ENCODE results near the gene SMO. TPM values are rescaled to one million over a fixed set of nuclear protein-coding genes. Genes with fewer than 3 reads are reported as not detected.

SMO gene
- total RNA-seq, 1 experiment from 2014 or later, result 12.8 TPM

- ChIA-PET RAD21 (ENCODE audit: low non-redundant PET in 1 of 2, low total read pairs in 2 of 2, uncharacterized antibody in 2 of 2, unreplicated experiment in 2 of 2) (no interaction called here), POLR2A (no interaction called here), CTCF (interaction anchor here (5.0 kb wide), 1 partner anchor 50 kb away, joined by 45 read pairs; no protein-coding TSS in a partner anchor)
- intact Hi-C loops (cut with micrococcal nuclease), result loop anchor here (10.0 kb wide), 1 partner anchor 132 kb away; no protein-coding TSS in a partner anchor
- Histone ChIP-seq H2AFZ (ENCODE audit: low read depth, low read length, poor library complexity, severe bottlenecking) (no peak overlapping the region), H3K9ac (ENCODE audit: low read length) (no peak overlapping the region), H3K9me3 (ENCODE audit: control insufficient read depth in 1 of 2, insufficient read depth in 1 of 2, low read depth in 1 of 2, low read length in 2 of 2) (no peaks in the 10 kb centered on the region), H4K20me1 (ENCODE audit: insufficient read depth) (no peaks in the 10 kb centered on the region), H3K4me3 (replicated peaks in 1 of 2; ENCODE audit: low read depth in 1 of 2, low read length in 2 of 2) (no peak overlapping the region), H3K79me2 (ENCODE audit: insufficient read depth, low read length) (no peaks in the 10 kb centered on the region), H3K4me2 (ENCODE audit: low read length) (no peak overlapping the region), H3K27ac (ENCODE audit: low read depth, low read length) (no peak overlapping the region), H3K4me1 (ENCODE audit: control insufficient read depth in 1 of 2, insufficient read depth in 2 of 2, low read length in 2 of 2) (no peaks in the 10 kb centered on the region), H3K27me3 (ENCODE audit: insufficient read depth, low read length) (no peaks in the 10 kb centered on the region), H3K36me3 (ENCODE audit: control insufficient read depth in 1 of 2, insufficient read depth in 2 of 2, low read length in 2 of 2) (no peaks in the 10 kb centered on the region), H3K9me2 (ENCODE audit: insufficient read depth) (no peaks in the 10 kb centered on the region)
- TF ChIP-seq TCF7L2 (IDR thresholded peaks at IDR 0.05; ENCODE audit: borderline replicate concordance, extremely low read depth, insufficient read depth, insufficient read length), result no peak
- TF ChIP-seq RAD21 (IDR thresholded peaks at IDR 0.05; ENCODE audit: low read depth), result no peak
- no peak for TF ChIP-seq SP1 (IDR thresholded peaks at IDR 0.05; ENCODE audit: low read depth)
- no peak for TF ChIP-seq YY1 (IDR thresholded peaks at IDR 0.05; ENCODE audit: extremely low read depth, insufficient replicate concordance, low read depth, low read length)
- TF ChIP-seq EGR1 (IDR thresholded peaks at IDR 0.05; ENCODE audit: low read depth), result no peak
- no peak for TF ChIP-seq ZBTB33 (IDR thresholded peaks at IDR 0.05; ENCODE audit: extremely low read depth, insufficient replicate concordance, low read length)
- TF ChIP-seq MAX (IDR thresholded peaks at IDR 0.05), result no peak
- TF ChIP-seq POLR2A (IDR thresholded peaks at IDR 0.05; ENCODE audit: borderline replicate concordance, extremely low read depth, insufficient read depth, insufficient read length), result no peak
- no peak for TF ChIP-seq ZFX (IDR thresholded peaks at IDR 0.05)
- no peak for TF ChIP-seq ATF3 (IDR thresholded peaks at IDR 0.05)
- TF ChIP-seq EZH2 (IDR thresholded peaks at IDR 0.05), result no peak
- TF ChIP-seq CBX3 (IDR thresholded peaks at IDR 0.05; ENCODE audit: low read depth), result no peak
- TF ChIP-seq POLR2AphosphoS5 (IDR thresholded peaks at IDR 0.05; ENCODE audit: low read depth, low read length), result no peak
- TF ChIP-seq ELF1 (IDR thresholded peaks at IDR 0.05; ENCODE audit: borderline replicate concordance, low read depth), result no peak
- no peak for TF ChIP-seq REST (IDR thresholded peaks at IDR 0.05; ENCODE audit: low read depth)
- no peak for TF ChIP-seq CTCF (IDR thresholded peaks at IDR 0.05 in 2 of 3, conservative IDR thresholded peaks at IDR 0.05 in 1 of 3; ENCODE audit: borderline replicate concordance in 1 of 3, insufficient read depth in 1 of 3, low read depth in 2 of 3, low read length in 2 of 3)
- BruUV-seq (replicated peaks), result no TSS peak
- ATAC-seq (no peak), DNase-seq (ENCODE audit: low read depth, low spot score) (no peak)
Measured at GRCh38 chr7:129212596-129212995, 24.2 kb downstream of the SMO start.
